ENCODE measurements around the gene IGFBP5. TPM values are rescaled to one million over a fixed set of nuclear protein-coding genes. Genes with fewer than 3 reads are reported as not detected.

The IGFBP5 gene
- total RNA-seq, 1 experiment from 2014 or later = 3.9 TPM

- TF ChIP-seq POLR2AphosphoS5 (IDR thresholded peaks at IDR 0.05; ENCODE audit: low read depth, low read length) = no peak
These were observed 50.3 kb downstream of the IGFBP5 start (continued) for GRCh38 chr2:216644842-216645635.

GRCh38 chr2:216643986-216644659 lies 51.2 kb downstream of the IGFBP5 start:
- no peak for ATAC-seq

More at GRCh38 chr2:216643986-216644659, 51.2 kb downstream of the IGFBP5 start:
- POLR2A ChIA-PET = no interaction called here
- DNase-seq (ENCODE audit: low read depth, low spot score) = no peak
- Histone ChIP-seq H3K79me2 (ENCODE audit: insufficient read depth, low read length) (no peaks in the 10 kb centered on the region), H3K9me2 (ENCODE audit: insufficient read depth) (no peaks in the 10 kb centered on the region), H3K4me1 (ENCODE audit: control insufficient read depth in 1 of 2, insufficient read depth in 2 of 2, low read length in 2 of 2) (peaks cover 0 to 12% of the 10 kb centered on the region in 2 experiments; a peak in 1 of 4 replicates), H3K4me3 (replicated peaks in 1 of 2; ENCODE audit: low read depth in 1 of 2, low read length in 2 of 2) (no peak overlapping the region), H2AFZ (ENCODE audit: low read depth, low read length, poor library complexity, severe bottlenecking) (no peak overlapping the region), H3K36me3 (ENCODE audit: control insufficient read depth in 1 of 2, insufficient read depth in 2 of 2, low read length in 2 of 2) (0 out of 4 replicates have a peak, but pooled peaks cover 2 to 5% of the 10 kb centered on the region in 2 experiments), H3K4me2 (ENCODE audit: low read length) (no peak overlapping the region), H3K9me3 (ENCODE audit: control insufficient read depth in 1 of 2, insufficient read depth in 1 of 2, low read depth in 1 of 2, low read length in 2 of 2) (no peaks in the 10 kb centered on the region), H4K20me1 (ENCODE audit: insufficient read depth) (no peaks in the 10 kb centered on the region), H3K27ac (ENCODE audit: low read depth, low read length) (no peak overlapping the region; the same call in 1 of the 2 replicates), H3K27me3 (ENCODE audit: insufficient read depth, low read length) (no peaks in the 10 kb centered on the region), H3K9ac (ENCODE audit: low read length) (no peak overlapping the region)
- no TSS peak for BruUV-seq (replicated peaks)
- CTCF ChIA-PET = no interaction called here
- no peak for TF ChIP-seq POLR2A (IDR thresholded peaks at IDR 0.05; ENCODE audit: borderline replicate concordance, extremely low read depth, insufficient read depth, insufficient read length)
- no peak for TF ChIP-seq ZBTB33 (IDR thresholded peaks at IDR 0.05; ENCODE audit: extremely low read depth, insufficient replicate concordance, low read length)
- no peak for TF ChIP-seq SRF (IDR thresholded peaks at IDR 0.05; ENCODE audit: low read depth)
- no peak for TF ChIP-seq CBX3 (IDR thresholded peaks at IDR 0.05; ENCODE audit: low read depth)
- TF ChIP-seq EZH2phosphoT487 (IDR thresholded peaks at IDR 0.05; ENCODE audit: borderline replicate concordance) = no peak
- TF ChIP-seq SP1 (IDR thresholded peaks at IDR 0.05; ENCODE audit: low read depth) = no peak
- TF ChIP-seq MAX (IDR thresholded peaks at IDR 0.05) = no peak
- no peak for TF ChIP-seq ATF3 (IDR thresholded peaks at IDR 0.05)
- RAD21 ChIA-PET (ENCODE audit: low non-redundant PET in 1 of 2, low total read pairs in 2 of 2, uncharacterized antibody in 2 of 2, unreplicated experiment in 2 of 2) = interaction anchor here in 1 of 2 experiments (0.6 kb wide), 1 partner anchor 74 kb away, joined by 4 read pairs; no protein-coding TSS in a partner anchor
- intact Hi-C loops (cut with micrococcal nuclease) = no loop called here
